Neural progenitor cell (in vitro differentiated cells): ENCODE measurements around the gene PRDX5. TPM values are rescaled to one million over a fixed set of nuclear protein-coding genes. Genes with fewer than 3 reads are reported as not detected.

Experiments
- DNase-seq: peaks from one replicate; pipeline ENCODE4 v3.0.0-alpha.2; 2016; ENCODE audit warnings: low spot score
- H2AFZ ChIP-seq: fragments of 200-600 bp; sonication (generic); replicated peaks from 2 replicates; pipeline ENCODE4 v1.6.1; 2016; ENCODE audit warnings: antibody characterized with exemption
- H3F3A ChIP-seq: fragments of 200-600 bp; sonication (generic); 2 replicates; pipeline ENCODE4 v1.6.1; 2016; ENCODE audit warnings: antibody characterized with exemption, low read depth
- H3K27ac ChIP-seq: fragments of 200-600 bp; sonication (generic); 2 replicates; pipeline ENCODE4 v1.5.1; 2016; ENCODE audit warnings: mild to moderate bottlenecking
- H3K27me3 ChIP-seq: fragments of 200-600 bp; sonication (generic); 2 replicates; pipeline ENCODE4 v1.6.1; 2016; ENCODE audit warnings: mild to moderate bottlenecking, moderate library complexity
- H3K36me3 ChIP-seq: fragments of 200-600 bp; sonication (generic); 2 replicates; pipeline ENCODE4 v1.5.1; 2016
- H3K4me1 ChIP-seq: fragments of 200-600 bp; sonication (generic); 2 replicates; pipeline ENCODE4 v1.6.1; 2016; ENCODE audit warnings: mixed run types
- H3K4me2 ChIP-seq: fragments of 200-600 bp; sonication (generic); 2 replicates; pipeline ENCODE4 v1.6.1; 2016
- H3K4me3 ChIP-seq: fragments of 200-600 bp; sonication (generic); 2 replicates; pipeline ENCODE4 v1.5.1; 2016
- H3K79me2 ChIP-seq: fragments of 200-600 bp; sonication (generic); 2 replicates; pipeline ENCODE4 v1.6.1; 2016; ENCODE audit warnings: low read depth
- H3K9ac ChIP-seq: fragments of 200-600 bp; sonication (generic); 2 replicates; pipeline ENCODE4 v1.6.1; 2016
- H3K9me3 ChIP-seq: fragments of 200-600 bp; sonication (generic); 2 replicates; pipeline ENCODE4 v1.5.1; 2016; ENCODE audit warnings: low read depth
- H4K20me1 ChIP-seq: fragments of 200-600 bp; sonication (generic); 2 replicates; pipeline ENCODE4 v1.6.1; 2016; ENCODE audit warnings: low read depth
- H3K27ac Mint-ChIP-seq: 3 replicates; pipeline ENCODE4 v1.8.0; 2021; ENCODE audit warnings: mixed read lengths
- H3K27me3 Mint-ChIP-seq: 2 replicates; pipeline ENCODE4 v1.8.0; 2022; ENCODE audit warnings: low read depth, mild to moderate bottlenecking, inconsistent platforms, moderate library complexity, mixed read lengths; ENCODE audit not compliant: insufficient read depth
- H3K36me3 Mint-ChIP-seq: 3 replicates; pipeline ENCODE4 v1.8.0; 2021; ENCODE audit warnings: mixed read lengths
- H3K4me1 Mint-ChIP-seq: 3 replicates; pipeline ENCODE4 v1.8.0; 2021; ENCODE audit warnings: mixed read lengths
- H3K4me3 Mint-ChIP-seq: 3 replicates; pipeline ENCODE4 v1.8.0; 2021; ENCODE audit warnings: mild to moderate bottlenecking, moderate library complexity, mixed read lengths
- H3K9me3 Mint-ChIP-seq: 3 replicates; pipeline ENCODE4 v1.8.0; 2020; ENCODE audit warnings: mixed read lengths
- CTCF ChIP-seq: fragments of 200-600 bp; sonication (generic); IDR thresholded peaks from 2 replicates; pipeline ENCODE4 v1.5.1; 2017; ENCODE audit warnings: antibody characterized with exemption, mild to moderate bottlenecking
- EZH2 ChIP-seq: fragments of 200-600 bp; sonication (generic); IDR thresholded peaks from 2 replicates; pipeline ENCODE4 v1.6.1; 2017; ENCODE audit warnings: antibody characterized with exemption, mild to moderate bottlenecking, moderate library complexity
- EZH2phosphoT487 ChIP-seq: fragments of 200-600 bp; sonication (generic); IDR thresholded peaks from 2 replicates; pipeline ENCODE4 v1.6.1; 2017; ENCODE audit warnings: antibody characterized with exemption
- total RNA-seq: library from RNA; depleted of rRNA; stranded (reverse); fragments of >200 nt; gene quantifications from 2 replicates; pipeline ENCODE4 v1.2.3, GENCODE V29; 2015; ENCODE audit warnings: low replicate concordance

The PRDX5 gene
- total RNA-seq, 1 donor from 2014 or later: 111 TPM

- Histone ChIP-seq H2AFZ (no peak overlapping the region), H3K36me3 (no peaks in the 10 kb centered on the region), H3K4me2 (no peak overlapping the region), H3K27me3 (no peaks in the 10 kb centered on the region), H4K20me1 (no peaks in the 10 kb centered on the region), H3K4me3 (no peak overlapping the region), H3K79me2 (no peaks in the 10 kb centered on the region), H3F3A (peaks cover 22% of the 10 kb centered on the region), H3K4me1 (peaks cover 22% of the 10 kb centered on the region), H3K9me3 (no peaks in the 10 kb centered on the region), H3K9ac (no peak overlapping the region), H3K27ac (no peak overlapping the region)
- H3K4me3 Mint-ChIP-seq: no peak overlapping the region
- TF ChIP-seq EZH2phosphoT487: no peak
- TF ChIP-seq CTCF: no peak
- no peak for TF ChIP-seq EZH2
- no peaks in the 10 kb centered on the region for H3K9me3 Mint-ChIP-seq
- H3K36me3 Mint-ChIP-seq: no peaks in the 10 kb centered on the region
- DNase-seq: no peak
- H3K27me3 Mint-ChIP-seq: peaks cover 7% of the 10 kb centered on the region
- H3K27ac Mint-ChIP-seq: no peak overlapping the region
- peaks cover 32% of the 10 kb centered on the region for H3K4me1 Mint-ChIP-seq
Observed at GRCh38 chr11:64352995-64353714, 35.2 kb downstream of the PRDX5 start.

GRCh38 chr11:64353715-64354506 is 36.0 kb downstream of the PRDX5 start:
- Histone ChIP-seq H3K9me3 (no peaks in the 10 kb centered on the region), H4K20me1 (no peaks in the 10 kb centered on the region), H3F3A (peaks cover 22% of the 10 kb centered on the region), H3K27me3 (no peaks in the 10 kb centered on the region), H3K36me3 (no peaks in the 10 kb centered on the region), H3K27ac (no peak overlapping the region), H3K9ac (no peak overlapping the region), H3K79me2 (no peaks in the 10 kb centered on the region), H3K4me3 (no peak overlapping the region), H3K4me1 (peaks cover 22% of the 10 kb centered on the region), H2AFZ (no peak overlapping the region), H3K4me2 (no peak overlapping the region)
- Mint-ChIP-seq H3K9me3 (no peaks in the 10 kb centered on the region), H3K36me3 (no peaks in the 10 kb centered on the region), H3K27ac (no peak overlapping the region), H3K4me3 (no peak overlapping the region), H3K4me1 (peaks cover 27% of the 10 kb centered on the region), H3K27me3 (peaks cover 7% of the 10 kb centered on the region)
- TF ChIP-seq CTCF: no peak
- TF ChIP-seq EZH2: no peak
- TF ChIP-seq EZH2phosphoT487: no peak
- DNase-seq: no peak

- no peaks in the 10 kb centered on the region for H3K36me3 Mint-ChIP-seq
- Histone ChIP-seq H3K27ac (no peak overlapping the region), H3K4me1 (peaks cover 21% of the 10 kb centered on the region), H2AFZ (peak overlapping the region; percentile 58), H3K9me3 (no peaks in the 10 kb centered on the region), H4K20me1 (peaks cover 3% of the 10 kb centered on the region), H3K27me3 (no peaks in the 10 kb centered on the region), H3K4me3 (no peak overlapping the region), H3K79me2 (no peaks in the 10 kb centered on the region), H3F3A (peaks cover 22% of the 10 kb centered on the region), H3K9ac (no peak overlapping the region), H3K4me2 (peak overlapping the region; percentile 43), H3K36me3 (no peaks in the 10 kb centered on the region)
- H3K4me3 Mint-ChIP-seq: no peak overlapping the region
- no peak overlapping the region for H3K27ac Mint-ChIP-seq
- peaks cover 27% of the 10 kb centered on the region for H3K4me1 Mint-ChIP-seq
- peak; percentile 83 for DNase-seq
- H3K9me3 Mint-ChIP-seq: no peaks in the 10 kb centered on the region
- TF ChIP-seq EZH2: no peak
- peak; percentile 66 for TF ChIP-seq CTCF
- H3K27me3 Mint-ChIP-seq: peaks cover 4% of the 10 kb centered on the region
Observed at GRCh38 chr11:64355078-64355940, 37.4 kb downstream of the PRDX5 start.
